Measurements from ENCODE around the gene GRHL1.

GRHL1 gene

DNA sequence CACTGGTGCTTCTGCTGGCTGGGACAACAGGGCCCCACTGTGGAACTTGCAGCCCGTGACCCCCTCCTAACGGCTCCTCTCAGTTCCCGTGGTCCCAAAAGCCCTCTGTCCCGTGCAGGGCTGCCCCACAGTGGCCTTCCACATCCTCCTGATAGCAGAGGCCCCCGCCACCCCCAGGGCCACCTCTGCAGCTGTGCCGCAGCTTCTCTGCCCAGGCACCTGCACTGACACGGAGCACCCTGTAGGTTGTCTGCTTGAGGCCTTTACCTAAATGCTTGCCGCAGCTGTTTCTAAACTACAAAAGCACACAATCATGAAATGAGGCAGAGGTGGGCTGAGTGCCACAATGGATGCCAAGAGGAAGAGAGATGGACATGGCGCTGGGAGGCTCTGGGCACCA, 13.5 kb upstream of the GRHL1 start:
- Histone ChIP-seq H3K9ac (ENCODE audit: low read length) (no peak overlapping the region), H3K4me3 (ENCODE audit: low read length) (no peak overlapping the region), H2AFZ (ENCODE audit: low read depth, low read length) (no peak overlapping the region), H3K4me2 (ENCODE audit: low read length) (no peak overlapping the region), H3K79me2 (ENCODE audit: low read length) (no peaks in the 10 kb centered on the region), H3K27ac (ENCODE audit: low read length) (no peak overlapping the region), H3K27me3 (ENCODE audit: low read depth, low read length) (no peaks in the 10 kb centered on the region), H4K20me1 (ENCODE audit: insufficient read depth, low read length) (no peaks in the 10 kb centered on the region), H3K9me3 (ENCODE audit: insufficient read depth, low read length) (no peaks in the 10 kb centered on the region), H3K36me3 (replicated peaks; ENCODE audit: low read depth, low read length) (peaks cover 9% of the 10 kb centered on the region), H3K4me1 (ENCODE audit: low read length) (peaks cover 19% of the 10 kb centered on the region)
- no peak for TF ChIP-seq EZH2phosphoT487 (IDR thresholded peaks at IDR 0.05; ENCODE audit: low read depth)
- TF ChIP-seq, protein P1, sequence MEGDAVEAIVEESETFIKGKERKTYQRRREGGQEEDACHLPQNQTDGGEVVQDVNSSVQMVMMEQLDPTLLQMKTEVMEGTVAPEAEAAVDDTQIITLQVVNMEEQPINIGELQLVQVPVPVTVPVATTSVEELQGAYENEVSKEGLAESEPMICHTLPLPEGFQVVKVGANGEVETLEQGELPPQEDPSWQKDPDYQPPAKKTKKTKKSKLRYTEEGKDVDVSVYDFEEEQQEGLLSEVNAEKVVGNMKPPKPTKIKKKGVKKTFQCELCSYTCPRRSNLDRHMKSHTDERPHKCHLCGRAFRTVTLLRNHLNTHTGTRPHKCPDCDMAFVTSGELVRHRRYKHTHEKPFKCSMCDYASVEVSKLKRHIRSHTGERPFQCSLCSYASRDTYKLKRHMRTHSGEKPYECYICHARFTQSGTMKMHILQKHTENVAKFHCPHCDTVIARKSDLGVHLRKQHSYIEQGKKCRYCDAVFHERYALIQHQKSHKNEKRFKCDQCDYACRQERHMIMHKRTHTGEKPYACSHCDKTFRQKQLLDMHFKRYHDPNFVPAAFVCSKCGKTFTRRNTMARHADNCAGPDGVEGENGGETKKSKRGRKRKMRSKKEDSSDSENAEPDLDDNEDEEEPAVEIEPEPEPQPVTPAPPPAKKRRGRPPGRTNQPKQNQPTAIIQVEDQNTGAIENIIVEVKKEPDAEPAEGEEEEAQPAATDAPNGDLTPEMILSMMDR (IDR thresholded peaks at IDR 0.05; ENCODE audit: low read depth, low read length): no peak

DNA sequence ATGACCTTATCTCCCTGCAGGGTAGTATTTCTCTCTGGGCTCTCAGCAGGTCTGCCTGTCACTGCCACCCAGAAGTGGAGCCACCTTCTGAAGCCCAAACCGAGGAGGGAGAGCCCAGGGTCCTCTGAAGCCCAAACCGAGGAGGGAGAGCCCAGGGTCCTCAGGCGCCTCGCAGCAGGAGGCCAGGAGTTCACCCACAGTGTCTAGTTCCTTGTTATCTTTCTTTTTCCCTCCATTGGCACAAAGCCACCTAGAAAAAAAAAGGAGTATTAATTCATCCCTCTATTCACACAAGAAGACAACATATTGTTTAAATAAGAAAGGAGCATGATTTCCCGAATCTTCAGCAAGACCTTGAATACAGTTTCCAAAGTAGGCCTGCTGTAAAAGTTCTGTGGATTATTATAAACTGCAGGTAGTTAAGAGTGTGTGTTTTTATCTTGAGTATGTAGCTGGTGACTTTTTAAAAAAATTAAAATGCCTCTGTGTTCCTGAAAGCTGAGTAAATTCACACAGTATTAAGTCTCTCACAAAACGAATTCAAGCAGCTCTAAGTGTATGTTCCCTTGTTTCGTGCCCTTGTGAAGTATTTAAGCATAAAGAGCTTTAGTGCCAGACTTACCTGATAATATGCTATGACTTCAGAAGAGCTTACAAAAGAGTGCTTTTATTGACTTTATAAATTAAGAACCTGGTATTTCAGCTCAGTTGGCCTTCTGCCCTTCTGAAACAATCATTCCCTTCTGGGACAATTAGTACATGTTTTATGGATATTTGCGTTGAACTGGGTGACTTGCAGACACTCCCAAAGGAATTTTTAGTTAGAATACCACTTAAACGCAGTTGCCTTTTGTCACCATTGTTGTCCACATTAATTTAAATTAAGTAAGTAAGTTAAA, 11.7 kb upstream of the GRHL1 start:
- Histone ChIP-seq H3K9ac (ENCODE audit: low read length) (no peak overlapping the region), H3K4me1 (ENCODE audit: low read length) (peaks cover 19% of the 10 kb centered on the region), H3K4me3 (ENCODE audit: low read length) (no peak overlapping the region), H3K4me2 (ENCODE audit: low read length) (no peak overlapping the region), H3K79me2 (ENCODE audit: low read length) (no peaks in the 10 kb centered on the region), H3K27ac (ENCODE audit: low read length) (no peak overlapping the region), H4K20me1 (ENCODE audit: insufficient read depth, low read length) (no peaks in the 10 kb centered on the region), H3K27me3 (ENCODE audit: low read depth, low read length) (peaks cover 7% of the 10 kb centered on the region), H2AFZ (ENCODE audit: low read depth, low read length) (no peak overlapping the region), H3K36me3 (replicated peaks; ENCODE audit: low read depth, low read length) (peaks cover under 1% of the 10 kb centered on the region), H3K9me3 (ENCODE audit: insufficient read depth, low read length) (no peaks in the 10 kb centered on the region)
- TF ChIP-seq EZH2phosphoT487 (IDR thresholded peaks at IDR 0.05; ENCODE audit: low read depth): no peak

DNA sequence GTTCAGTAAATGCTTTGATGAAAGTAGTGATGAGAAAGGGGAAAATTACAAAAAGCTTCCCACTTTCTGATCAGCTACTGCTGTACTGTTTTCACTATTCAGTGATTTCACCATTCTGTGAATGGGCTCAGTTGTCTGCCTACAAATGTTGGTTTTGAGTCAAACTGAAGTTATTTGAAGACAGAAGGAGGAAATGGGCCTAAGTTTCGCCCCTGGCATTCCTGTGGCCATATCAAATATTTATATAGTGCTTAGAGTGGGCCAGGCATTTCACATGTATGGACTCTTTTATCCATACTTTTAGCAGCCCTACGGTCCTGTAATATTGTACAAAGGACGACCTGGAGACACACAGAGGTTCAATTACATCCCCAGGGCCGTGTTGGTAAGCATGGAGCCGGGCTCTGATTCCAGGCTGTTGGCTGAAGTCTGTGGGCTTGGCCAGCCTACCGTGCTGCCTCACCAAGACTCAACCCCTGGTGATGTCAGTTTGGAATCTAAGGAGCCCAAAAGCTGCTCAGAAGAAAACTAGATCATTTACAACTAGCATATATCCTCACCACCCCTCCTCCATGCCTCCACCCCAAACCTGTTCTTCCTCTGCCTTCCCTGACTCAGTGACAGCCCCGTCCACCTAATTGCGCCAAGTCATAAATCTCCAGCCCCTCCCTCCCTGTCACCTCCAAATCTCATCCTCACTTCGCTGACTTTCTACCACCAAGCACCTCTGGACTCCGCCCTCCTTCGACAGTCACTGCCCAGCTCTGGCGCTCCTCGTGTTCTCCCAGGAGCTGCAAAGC, 10.1 kb upstream of the GRHL1 start:
- Histone ChIP-seq H4K20me1 (ENCODE audit: insufficient read depth, low read length) (no peaks in the 10 kb centered on the region), H3K27me3 (ENCODE audit: low read depth, low read length) (peaks cover 22% of the 10 kb centered on the region), H3K27ac (ENCODE audit: low read length) (peak overlapping the region; percentile 55), H3K9me3 (ENCODE audit: insufficient read depth, low read length) (no peaks in the 10 kb centered on the region), H3K9ac (ENCODE audit: low read length) (peak overlapping the region; percentile 20; the same call in 1 of the 2 replicates), H3K4me2 (ENCODE audit: low read length) (peak overlapping the region; percentile 76), H3K79me2 (ENCODE audit: low read length) (no peaks in the 10 kb centered on the region), H3K4me3 (ENCODE audit: low read length) (peak overlapping the region; percentile 56), H2AFZ (ENCODE audit: low read depth, low read length) (0 out of 2 replicates have a peak overlapping the region, but pooled peaks have one; percentile 25), H3K4me1 (ENCODE audit: low read length) (peaks cover 19% of the 10 kb centered on the region), H3K36me3 (replicated peaks; ENCODE audit: low read depth, low read length) (no peaks in the 10 kb centered on the region)
- no peak for TF ChIP-seq EZH2phosphoT487 (IDR thresholded peaks at IDR 0.05; ENCODE audit: low read depth)
- TF ChIP-seq, protein P1 (IDR thresholded peaks at IDR 0.05; ENCODE audit: low read depth, low read length): no peak

DNA sequence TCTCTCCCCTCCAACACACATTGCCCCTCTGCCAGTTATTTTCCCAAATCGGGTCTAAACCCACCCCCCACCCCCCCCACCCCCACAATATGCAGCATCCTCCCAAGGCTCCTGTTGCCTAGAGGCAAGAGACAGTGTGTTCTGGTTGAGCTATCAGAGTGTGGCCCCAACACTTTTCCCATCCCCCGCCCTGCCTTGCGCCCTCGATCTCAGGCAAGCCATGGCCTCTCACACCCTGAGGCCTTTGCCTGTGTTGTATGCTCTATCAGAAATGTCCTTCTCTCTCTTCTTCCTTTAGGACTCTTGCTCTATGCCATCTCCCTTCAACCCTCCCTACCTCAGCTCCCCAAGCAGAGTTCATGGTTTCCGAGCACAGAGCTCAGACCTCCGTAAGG, 9.5 kb upstream of the GRHL1 start:
- H3K4me1 ChIP-seq (ENCODE audit: low read length): peaks cover 19% of the 10 kb centered on the region
- no peak overlapping the region for H3K4me3 ChIP-seq (ENCODE audit: low read length)
- H3K9ac ChIP-seq (ENCODE audit: low read length): no peak overlapping the region
- H2AFZ ChIP-seq (ENCODE audit: low read depth, low read length): no peak overlapping the region
- H3K4me2 ChIP-seq (ENCODE audit: low read length): no peak overlapping the region
- H3K36me3 ChIP-seq (replicated peaks; ENCODE audit: low read depth, low read length): no peaks in the 10 kb centered on the region
- H3K27ac ChIP-seq (ENCODE audit: low read length): no peak overlapping the region
- H3K79me2 ChIP-seq (ENCODE audit: low read length): no peaks in the 10 kb centered on the region
- no peaks in the 10 kb centered on the region for H3K9me3 ChIP-seq (ENCODE audit: insufficient read depth, low read length)
- peaks cover 24% of the 10 kb centered on the region for H3K27me3 ChIP-seq (ENCODE audit: low read depth, low read length)
- no peak for TF ChIP-seq EZH2phosphoT487 (IDR thresholded peaks at IDR 0.05; ENCODE audit: low read depth)
- TF ChIP-seq, protein P1 (IDR thresholded peaks at IDR 0.05; ENCODE audit: low read depth, low read length): no peak
- no peaks in the 10 kb centered on the region for H4K20me1 ChIP-seq (ENCODE audit: insufficient read depth, low read length)
